ENCODE measurements around the gene XPNPEP3.

- TF ChIP-seq CTCF (IDR thresholded peaks at IDR 0.05) (no peak), POLR2AphosphoS5 (IDR thresholded peaks at IDR 0.05) (no peak)
These were observed 43.0 kb upstream of the XPNPEP3 start for GRCh38 chr22:40813912-40814315.

All from esophagus muscularis mucosa (tissue), 3 donors.